HG03045 (cell line): ENCODE results near the gene IVNS1ABP.
"Not testable (repeated sequence)": the region's sequence is repeated elsewhere in the genome, so short reads cannot be mapped to it uniquely, and the experiment has no call there.

Experiments used
- ATAC-seq: cut with Tn5 transposase; IDR thresholded peaks from one replicate; pipeline ENCODE4 v1.9.1; 2021; ENCODE audit warnings: mild to moderate bottlenecking, moderate library complexity; ENCODE audit not compliant: unreplicated experiment

The IVNS1ABP gene

GRCh38 chr1:185257950-185258208 is 59.2 kb downstream of the IVNS1ABP start:
- ATAC-seq, result no peak

- ATAC-seq, result not testable (repeated sequence)
These were observed 59.7 kb downstream of the IVNS1ABP start for GRCh38 chr1:185257116-185257949.

- ATAC-seq, result not testable (repeated sequence)
These were observed 61.4 kb downstream of the IVNS1ABP start for GRCh38 chr1:185255595-185255994.

- ATAC-seq, result not testable (repeated sequence)
These were observed 64.6 kb downstream of the IVNS1ABP start for GRCh38 chr1:185252404-185252803.

- not testable (repeated sequence) for ATAC-seq
These were observed 65.1 kb downstream of the IVNS1ABP start for GRCh38 chr1:185251928-185252327.

- ATAC-seq, result no peak
These were observed 67.0 kb downstream of the IVNS1ABP start for GRCh38 chr1:185250063-185250462.

- ATAC-seq, result no peak
These were observed 67.5 kb downstream of the IVNS1ABP start for GRCh38 chr1:185249563-185249962.
